MCF 10A (cell line): Measurements from ENCODE around the gene ITGB3. TPM values are rescaled to one million over a fixed set of nuclear protein-coding genes. Genes with fewer than 3 reads are reported as not detected.
"Not testable (repeated sequence)": the region's sequence is repeated elsewhere in the genome, so short reads cannot be mapped to it uniquely, and the experiment has no call there.

Experiments
- BruUV-seq: library from RNA; stranded (reverse); fragments of 400-500 nt; replicated peaks from 2 replicates; lab custom pipeline; 2021; lab: Mats Ljungman, UMichigan
- CTCF ChIA-PET: fragments of 300-600 bp; sonication (Branson Sonifier 250); formaldehyde crosslinking; extraction: SDS; loops from one replicate; lab custom pipeline; 2021; ENCODE audit warnings: antibody characterized with exemption, inconsistent platforms; lab: Yijun Ruan, JAX
- POLR2A ChIA-PET: fragments of 300-600, 350-650 bp; sonication (Branson Sonifier 250); formaldehyde crosslinking; extraction: SDS; loops from one replicate; lab custom pipeline; 2020; ENCODE audit warnings: antibody characterized with exemption, inconsistent platforms; lab: Yijun Ruan, JAX
- DNase-seq: peaks from one replicate; pipeline ENCODE4 v3.0.0-alpha.2; 2018; ENCODE audit not compliant: unreplicated experiment
- H3K27ac Mint-ChIP-seq: one replicate; pipeline ENCODE4 v1.8.0; 2022; ENCODE audit warnings: mild to moderate bottlenecking, low read depth, mixed read lengths; ENCODE audit not compliant: unreplicated experiment
- H3K27me3 Mint-ChIP-seq: one replicate; pipeline ENCODE4 v1.8.0; 2022; ENCODE audit warnings: mixed read lengths; ENCODE audit not compliant: insufficient read depth, unreplicated experiment
- H3K36me3 Mint-ChIP-seq: one replicate; pipeline ENCODE4 v1.8.0; 2022; ENCODE audit warnings: mild to moderate bottlenecking, moderate library complexity, mixed read lengths; ENCODE audit not compliant: insufficient read depth, unreplicated experiment
- H3K4me1 Mint-ChIP-seq: one replicate; pipeline ENCODE4 v1.8.0; 2022; ENCODE audit warnings: mixed read lengths; ENCODE audit not compliant: insufficient read depth, unreplicated experiment
- H3K4me3 Mint-ChIP-seq: one replicate; pipeline ENCODE4 v1.8.0; 2022; ENCODE audit warnings: mild to moderate bottlenecking, moderate library complexity, mixed read lengths; ENCODE audit not compliant: unreplicated experiment
- H3K9me3 Mint-ChIP-seq: one replicate; pipeline ENCODE4 v1.8.0; 2022; ENCODE audit warnings: mixed read lengths; ENCODE audit not compliant: unreplicated experiment
- intact Hi-C: fragments of 100-400 bp; cut with micrococcal nuclease; formaldehyde crosslinking; loops from 2 replicates; pipeline ENCODE4 v1.14.1; 2022
- total RNA-seq: library from RNA; stranded (reverse); gene quantifications from 2 replicates; pipeline ENCODE4 v1.2.3, GENCODE V29; 2022
- TF ChIP-seq, protein P1 (sequence below): fragments of 200-600 bp; IDR thresholded peaks from one replicate; pipeline ENCODE4 v1.8.0; 2022; ENCODE audit warnings: antibody characterized with exemption, mild to moderate bottlenecking; ENCODE audit not compliant: unreplicated experiment

Gene ITGB3
- total RNA-seq, 1 experiment from 2014 or later: 1.1 TPM

DNA sequence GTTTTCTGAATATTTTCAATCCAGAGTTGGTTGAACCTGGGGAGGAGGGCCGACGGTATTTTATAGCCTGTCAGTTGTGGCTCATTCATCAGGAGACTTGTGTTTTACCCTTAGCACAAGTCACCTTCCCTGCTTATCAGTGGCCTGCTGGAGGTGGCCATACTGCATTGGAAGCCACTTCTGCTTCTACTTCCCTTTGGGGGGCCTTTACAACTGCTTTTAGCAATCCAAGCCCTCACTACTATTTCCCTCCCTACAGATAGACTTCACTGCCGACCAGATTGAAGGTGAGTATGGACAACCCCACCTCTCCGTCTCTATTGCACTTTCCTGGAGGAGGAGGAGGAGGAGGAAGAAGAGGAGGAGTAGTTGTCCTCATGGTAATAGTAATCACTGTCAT is 40.1 kb upstream of the ITGB3 start:
- H3K4me3 Mint-ChIP-seq: no peak overlapping the region
- peaks cover 32% of the 10 kb centered on the region for H3K27me3 Mint-ChIP-seq
- H3K36me3 Mint-ChIP-seq: no peaks in the 10 kb centered on the region
- no peaks in the 10 kb centered on the region for H3K4me1 Mint-ChIP-seq
- no peak overlapping the region for H3K27ac Mint-ChIP-seq
- POLR2A ChIA-PET: interaction anchor here (0.6 to 1.3 kb wide), 2 partner anchors 12 to 36 kb away, joined by 3 to 5 read pairs; no protein-coding TSS in a partner anchor
- no peak for DNase-seq
- TF ChIP-seq, protein P1, sequence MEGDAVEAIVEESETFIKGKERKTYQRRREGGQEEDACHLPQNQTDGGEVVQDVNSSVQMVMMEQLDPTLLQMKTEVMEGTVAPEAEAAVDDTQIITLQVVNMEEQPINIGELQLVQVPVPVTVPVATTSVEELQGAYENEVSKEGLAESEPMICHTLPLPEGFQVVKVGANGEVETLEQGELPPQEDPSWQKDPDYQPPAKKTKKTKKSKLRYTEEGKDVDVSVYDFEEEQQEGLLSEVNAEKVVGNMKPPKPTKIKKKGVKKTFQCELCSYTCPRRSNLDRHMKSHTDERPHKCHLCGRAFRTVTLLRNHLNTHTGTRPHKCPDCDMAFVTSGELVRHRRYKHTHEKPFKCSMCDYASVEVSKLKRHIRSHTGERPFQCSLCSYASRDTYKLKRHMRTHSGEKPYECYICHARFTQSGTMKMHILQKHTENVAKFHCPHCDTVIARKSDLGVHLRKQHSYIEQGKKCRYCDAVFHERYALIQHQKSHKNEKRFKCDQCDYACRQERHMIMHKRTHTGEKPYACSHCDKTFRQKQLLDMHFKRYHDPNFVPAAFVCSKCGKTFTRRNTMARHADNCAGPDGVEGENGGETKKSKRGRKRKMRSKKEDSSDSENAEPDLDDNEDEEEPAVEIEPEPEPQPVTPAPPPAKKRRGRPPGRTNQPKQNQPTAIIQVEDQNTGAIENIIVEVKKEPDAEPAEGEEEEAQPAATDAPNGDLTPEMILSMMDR: no peak
- BruUV-seq: no TSS peak
- CTCF ChIA-PET: interaction anchor here (0.8 kb wide), 1 partner anchor 102 kb away, joined by 3 read pairs; no protein-coding TSS in a partner anchor
- H3K9me3 Mint-ChIP-seq: no peaks in the 10 kb centered on the region
- intact Hi-C loops: no loop called here

DNA sequence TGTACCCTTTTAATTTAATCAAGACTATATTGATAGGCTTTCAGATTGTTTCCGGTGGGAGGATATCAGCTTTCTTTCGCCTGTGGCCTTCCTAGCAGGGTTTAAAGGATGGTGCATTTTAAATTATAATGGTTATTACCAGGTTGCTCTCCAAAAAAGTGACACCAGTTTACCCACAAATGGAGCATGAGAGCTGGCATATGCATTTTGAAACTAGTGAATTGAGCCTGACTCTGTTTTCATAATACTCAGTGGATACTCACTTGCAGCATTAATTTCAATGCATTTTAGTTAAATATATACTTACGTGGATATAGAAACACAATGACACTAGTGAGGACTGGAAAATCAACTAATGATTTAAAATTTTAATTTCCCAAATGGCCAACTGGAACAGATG is 38.7 kb upstream of the ITGB3 start:
- CTCF ChIA-PET: no interaction called here
- no peak for DNase-seq
- H3K4me1 Mint-ChIP-seq: no peaks in the 10 kb centered on the region
- TF ChIP-seq, protein P1: no peak
- H3K36me3 Mint-ChIP-seq: no peaks in the 10 kb centered on the region
- H3K4me3 Mint-ChIP-seq: no peak overlapping the region
- intact Hi-C loops: no loop called here
- no peak overlapping the region for H3K27ac Mint-ChIP-seq
- POLR2A ChIA-PET: interaction anchor here (1.3 kb wide), 1 partner anchor 10 kb away, joined by 5 read pairs; no protein-coding TSS in a partner anchor
- H3K9me3 Mint-ChIP-seq: no peaks in the 10 kb centered on the region
- BruUV-seq: no TSS peak
- H3K27me3 Mint-ChIP-seq: peaks cover 32% of the 10 kb centered on the region

DNA sequence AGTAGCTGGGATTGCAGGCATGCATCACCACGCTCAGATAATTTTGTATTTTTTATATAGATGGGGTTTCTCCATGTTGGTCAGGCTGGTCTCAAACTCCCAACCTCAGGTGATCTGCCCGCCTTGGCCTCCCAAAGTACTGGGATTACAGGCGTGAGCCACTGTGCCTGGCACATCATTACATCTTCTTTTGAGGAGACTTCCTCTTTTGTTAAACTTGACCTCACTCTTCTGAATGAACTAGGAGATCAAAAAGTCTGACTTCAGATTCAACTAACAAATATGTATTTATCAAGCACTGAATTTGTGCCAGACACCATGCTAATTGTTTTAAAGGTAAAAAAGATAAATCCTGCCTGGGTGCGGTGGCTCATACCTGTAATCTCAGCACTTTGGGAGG is 36.8 kb upstream of the ITGB3 start:
- H3K36me3 Mint-ChIP-seq, POLR2A ChIA-PET: not testable (repeated sequence)

DNA sequence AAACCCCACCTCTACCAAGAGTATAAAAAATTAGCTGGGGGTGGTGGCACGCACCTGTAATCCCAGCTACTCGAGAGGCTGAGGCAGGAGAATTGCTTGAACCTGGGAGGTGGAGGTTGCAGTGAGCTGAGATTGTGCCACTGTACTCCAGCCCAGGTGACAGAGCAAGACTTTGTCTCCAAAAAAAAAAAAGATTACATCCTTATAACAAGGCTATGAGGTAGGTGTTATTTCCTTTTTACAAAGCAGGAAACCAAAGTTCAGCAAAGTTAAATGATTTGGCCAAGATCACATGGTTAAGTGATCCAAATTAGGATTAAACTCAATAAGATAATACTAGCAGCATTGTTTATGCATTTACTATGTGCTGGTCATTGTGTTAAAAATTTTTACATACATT is 36.3 kb upstream of the ITGB3 start:
- DNase-seq, POLR2A ChIA-PET, CTCF ChIA-PET, intact Hi-C loops, H3K9me3 Mint-ChIP-seq, H3K4me1 Mint-ChIP-seq, H3K4me3 Mint-ChIP-seq, H3K27ac Mint-ChIP-seq, H3K36me3 Mint-ChIP-seq, BruUV-seq: not testable (repeated sequence)
- peaks cover 28% of the 10 kb centered on the region for H3K27me3 Mint-ChIP-seq

More for the DNA sequence above, 36.8 kb upstream of the ITGB3 start:
- H3K4me1 Mint-ChIP-seq, H3K9me3 Mint-ChIP-seq, intact Hi-C loops, BruUV-seq, CTCF ChIA-PET, H3K27ac Mint-ChIP-seq, H3K4me3 Mint-ChIP-seq, DNase-seq: not testable (repeated sequence)
- H3K27me3 Mint-ChIP-seq: peaks cover 32% of the 10 kb centered on the region

DNA sequence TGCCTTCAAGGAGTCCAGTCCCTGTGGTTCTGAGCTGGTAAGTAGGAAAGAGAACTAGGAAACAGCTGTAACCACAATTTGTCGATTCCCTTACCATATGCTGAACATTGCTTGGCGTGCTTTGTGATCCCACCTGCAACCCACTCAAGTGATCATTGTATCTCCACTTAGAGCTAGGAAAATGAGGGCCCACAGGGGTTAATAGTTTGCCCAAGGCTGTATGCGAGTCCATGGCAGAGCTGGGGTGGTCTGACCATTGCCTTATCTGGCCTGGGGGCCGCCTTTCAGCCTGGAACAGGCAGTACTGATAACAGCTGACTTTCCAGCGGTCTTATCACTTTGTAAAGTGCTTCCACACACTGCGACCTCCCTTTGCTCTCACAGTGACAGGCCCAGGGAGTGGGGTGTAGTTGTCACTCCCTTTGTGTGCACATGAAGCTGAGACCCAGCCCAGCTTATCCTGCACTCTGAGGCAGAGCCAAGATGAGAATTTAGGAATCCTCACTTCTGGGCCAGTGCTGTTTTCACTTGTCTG is 34.7 kb upstream of the ITGB3 start:
- no peak overlapping the region for H3K4me3 Mint-ChIP-seq
- ChIA-PET CTCF (interaction anchor here (0.7 to 0.8 kb wide), 2 partner anchors 96 to 397 kb away, joined by 3 read pairs; no protein-coding TSS in a partner anchor), POLR2A (no interaction called here)
- peaks cover 6% of the 10 kb centered on the region for H3K4me1 Mint-ChIP-seq
- no peaks in the 10 kb centered on the region for H3K36me3 Mint-ChIP-seq
- intact Hi-C loops: no loop called here
- TF ChIP-seq, protein P1: no peak
- no peak overlapping the region for H3K27ac Mint-ChIP-seq
- no TSS peak for BruUV-seq
- DNase-seq: no peak
- peaks cover 11% of the 10 kb centered on the region for H3K27me3 Mint-ChIP-seq
- no peaks in the 10 kb centered on the region for H3K9me3 Mint-ChIP-seq
